Skeletal muscle tissue (tissue), 5 donors: ENCODE measurements around the gene CHMP3. TPM values are rescaled to one million over a fixed set of nuclear protein-coding genes. Genes with fewer than 3 reads are reported as not detected.
A peak's percentile ranks its signal among the peaks of the same experiment; 100 is the strongest.

ENCODE experiments used
- H3K27ac ChIP-seq: one replicate; pipeline ENCODE4 v1.7.0; 2013; ENCODE audit warnings: mild to moderate bottlenecking, low read depth, low read length, inconsistent platforms
- H3K27me3 ChIP-seq, 3 donors: one replicate each; pipeline ENCODE4 v1.7.0; 2013; ENCODE audit warnings: low read length in 3 of 3; ENCODE audit not compliant: control insufficient read depth in 3 of 3, insufficient read depth in 3 of 3
- H3K36me3 ChIP-seq, 3 donors: one replicate each; pipeline ENCODE4 v1.7.0; 2013; ENCODE audit warnings: low read length in 3 of 3; ENCODE audit not compliant: control insufficient read depth in 3 of 3, insufficient read depth in 3 of 3
- H3K4me1 ChIP-seq, 3 donors: one replicate each; pipeline ENCODE4 v1.7.0; 2013; ENCODE audit warnings: low read length in 3 of 3, mild to moderate bottlenecking in 3 of 3; ENCODE audit not compliant: control insufficient read depth in 3 of 3, insufficient read depth in 3 of 3
- H3K4me3 ChIP-seq, 3 donors: one replicate each; pipeline ENCODE4 v1.7.0; 2013; ENCODE audit warnings: low read length in 3 of 3
- H3K9ac ChIP-seq, 3 donors: one replicate each; pipeline ENCODE4 v1.7.0; 2013; ENCODE audit warnings: low read length in 3 of 3, mild to moderate bottlenecking in 3 of 3, moderate library complexity in 2 of 3, low read depth in 1 of 3
- H3K9me3 ChIP-seq, 3 donors: one replicate each; pipeline ENCODE4 v1.7.0; 2013; ENCODE audit warnings: low read length in 3 of 3; ENCODE audit not compliant: control insufficient read depth in 3 of 3
- small RNA-seq: library from RNA; depleted of rRNA; stranded (forward); fragments of <200 nt; gene quantifications from one replicate; pipeline ENCODE3, GENCODE V24; 2014
- total RNA-seq: library from RNA; depleted of rRNA; stranded (reverse); fragments of >200 nt; gene quantifications from one replicate; pipeline ENCODE4 v1.2.3, GENCODE V29; 2014
- donor health status: Osteomylitis.

CHMP3 gene
- total RNA-seq, 1 donor from 2014 or later, result 42.8 TPM

DNA sequence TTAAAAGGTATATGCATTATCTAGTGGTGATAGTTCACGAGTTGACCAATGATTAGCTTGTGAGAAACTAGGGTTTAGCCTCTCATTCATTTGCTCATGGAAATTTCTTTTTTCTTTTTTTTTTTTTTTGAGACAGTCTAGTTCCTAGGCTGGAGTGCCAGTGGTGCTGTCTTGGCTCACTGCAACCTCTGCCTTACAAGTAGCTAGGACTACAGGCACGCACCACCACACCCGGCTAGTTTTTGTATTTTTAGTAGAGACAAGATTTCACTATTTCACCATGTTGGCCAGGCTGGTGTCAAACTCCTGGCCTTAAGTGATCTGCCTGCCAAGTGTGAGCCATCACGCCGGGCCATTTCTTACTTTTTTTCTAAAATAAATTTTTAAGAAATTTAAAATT, 108.1 kb downstream of the CHMP3 start:
- H3K4me3 ChIP-seq, result no peak overlapping the region
- peaks cover 3 to 10% (median 7%) of the 10 kb centered on the region in 3 donors for H3K4me1 ChIP-seq
- no peak overlapping the region for H3K27ac ChIP-seq
- no peaks in the 10 kb centered on the region for H3K27me3 ChIP-seq
- H3K9ac ChIP-seq, result no peak overlapping the region
- peaks cover 25 to 53% (median 50%) of the 10 kb centered on the region in 3 donors for H3K36me3 ChIP-seq
- H3K9me3 ChIP-seq, result no peaks in the 10 kb centered on the region

GRCh38 chr2:86454238-86454637, 109.0 kb downstream of the CHMP3 start:
- no peak overlapping the region for H3K9ac ChIP-seq

DNA sequence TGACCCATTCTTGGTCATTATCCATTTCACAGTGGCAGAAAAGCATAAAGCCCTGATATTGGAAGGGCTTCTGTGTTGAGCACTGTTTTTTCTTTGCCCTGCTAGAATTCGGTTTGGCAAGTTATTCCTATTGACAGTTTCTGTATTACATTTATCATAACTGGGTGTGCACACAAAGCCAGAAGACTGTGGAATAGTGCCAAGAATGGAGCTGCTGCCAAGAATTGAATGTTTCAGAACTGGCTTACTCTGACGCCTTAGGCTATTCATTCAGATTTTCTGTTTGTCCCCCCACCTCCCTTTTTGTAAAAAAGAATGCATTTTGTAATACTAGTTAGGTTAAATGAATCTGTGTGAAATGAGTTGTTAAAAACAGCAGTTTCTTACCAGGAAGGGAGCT, 109.4 kb downstream of the CHMP3 start:
- H3K9ac ChIP-seq, result no peak overlapping the region
- H3K4me1 ChIP-seq, result peaks cover 3 to 10% (median 7%) of the 10 kb centered on the region in 3 donors
- H3K27ac ChIP-seq, result peak overlapping the region; percentile 3
- H3K4me3 ChIP-seq, result no peak overlapping the region
- no peaks in the 10 kb centered on the region for H3K27me3 ChIP-seq
- peaks cover 23 to 52% (median 51%) of the 10 kb centered on the region in 3 donors for H3K36me3 ChIP-seq
- no peaks in the 10 kb centered on the region for H3K9me3 ChIP-seq

More at GRCh38 chr2:86454238-86454637, 109.0 kb downstream of the CHMP3 start:
- peak overlapping the region; percentile 3 for H3K27ac ChIP-seq
- H3K9me3 ChIP-seq, result no peaks in the 10 kb centered on the region
- H3K4me1 ChIP-seq, result peaks cover 3 to 10% (median 7%) of the 10 kb centered on the region in 3 donors
- peaks cover 25 to 56% (median 51%) of the 10 kb centered on the region in 3 donors for H3K36me3 ChIP-seq
- no peaks in the 10 kb centered on the region for H3K27me3 ChIP-seq
- no peak overlapping the region for H3K4me3 ChIP-seq

Small RNAs within 50 kb of the gene (small RNA-seq; reads per million reads assigned to genes)
- not detected for gene RNU6-640P

Other genes starting within 250 kb of the CHMP3 start
- 24.0 TPM for gene REEP1, start 225.8 kb downstream of the CHMP3 start, total RNA-seq
- gene KDM3A, start 122.1 kb downstream of the CHMP3 start, total RNA-seq, result 41.2 TPM
- 33.4 TPM for gene RNF103, start 60.4 kb upstream of the CHMP3 start, total RNA-seq
- gene RMND5A, start 156.8 kb upstream of the CHMP3 start, total RNA-seq, result 46.4 TPM
- gene CD8A, start 227.5 kb upstream of the CHMP3 start, total RNA-seq, result not detected